ENCODE results near the gene ALDH7A1. TPM values are rescaled to one million over a fixed set of nuclear protein-coding genes. Genes with fewer than 3 reads are reported as not detected.
A peak's percentile ranks its signal among the peaks of the same experiment; 100 is the strongest.

Gene ALDH7A1
- total and polyA plus RNA-seq, 2 experiments from 2014 or later = 65.2 to 121 TPM

- DNase-seq (ENCODE audit: low read depth in 1 of 2, low spot score in 1 of 2) = no peak
- Histone ChIP-seq H3K9me3 (ENCODE audit: low read depth) (no peaks in the 10 kb centered on the region), H3K4me3 (peak overlapping the region; percentile 49), H3K36me3 (peaks cover 7% of the 10 kb centered on the region), H3K27ac (peak overlapping the region; percentile 78), H3K4me1 (ENCODE audit: low read depth) (peaks cover 8% of the 10 kb centered on the region), H3K27me3 (no peaks in the 10 kb centered on the region)
- TF ChIP-seq CTCF (IDR thresholded peaks at IDR 0.05; ENCODE audit: low read depth, low read length) = no peak
These were observed 566 bp upstream of the ALDH7A1 start for GRCh38 chr5:126595486-126596083.

DNA sequence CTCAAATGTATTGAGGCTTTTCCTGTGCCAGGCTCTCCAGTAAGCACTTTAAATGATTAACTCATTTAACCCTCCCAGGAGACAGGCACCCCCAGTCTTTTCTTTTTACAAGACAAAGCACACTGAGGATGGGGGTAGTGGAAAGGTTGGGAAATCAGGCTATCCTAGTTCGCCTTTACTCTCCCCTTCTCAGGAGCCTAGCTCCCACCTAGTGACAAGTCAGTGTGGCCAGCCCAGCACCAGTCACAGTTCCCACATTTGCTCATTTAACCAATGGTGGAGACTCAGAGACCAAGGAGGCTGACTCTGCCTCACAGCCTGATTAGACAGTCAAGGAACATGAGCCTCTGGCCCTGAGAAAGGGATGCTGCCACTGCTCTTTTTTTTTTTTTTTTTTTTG is 3.5 kb downstream of the ALDH7A1 start:
- Histone ChIP-seq H3K9me3 (ENCODE audit: low read depth) (no peaks in the 10 kb centered on the region), H3K27me3 (no peaks in the 10 kb centered on the region), H3K4me3 (no peak overlapping the region), H3K27ac (no peak overlapping the region), H3K4me1 (ENCODE audit: low read depth) (peaks cover 8% of the 10 kb centered on the region), H3K36me3 (peaks cover 12% of the 10 kb centered on the region)
- no peak for DNase-seq (ENCODE audit: low read depth in 1 of 2, low spot score in 1 of 2)
- TF ChIP-seq CTCF (IDR thresholded peaks at IDR 0.05; ENCODE audit: low read depth, low read length) = no peak

DNA sequence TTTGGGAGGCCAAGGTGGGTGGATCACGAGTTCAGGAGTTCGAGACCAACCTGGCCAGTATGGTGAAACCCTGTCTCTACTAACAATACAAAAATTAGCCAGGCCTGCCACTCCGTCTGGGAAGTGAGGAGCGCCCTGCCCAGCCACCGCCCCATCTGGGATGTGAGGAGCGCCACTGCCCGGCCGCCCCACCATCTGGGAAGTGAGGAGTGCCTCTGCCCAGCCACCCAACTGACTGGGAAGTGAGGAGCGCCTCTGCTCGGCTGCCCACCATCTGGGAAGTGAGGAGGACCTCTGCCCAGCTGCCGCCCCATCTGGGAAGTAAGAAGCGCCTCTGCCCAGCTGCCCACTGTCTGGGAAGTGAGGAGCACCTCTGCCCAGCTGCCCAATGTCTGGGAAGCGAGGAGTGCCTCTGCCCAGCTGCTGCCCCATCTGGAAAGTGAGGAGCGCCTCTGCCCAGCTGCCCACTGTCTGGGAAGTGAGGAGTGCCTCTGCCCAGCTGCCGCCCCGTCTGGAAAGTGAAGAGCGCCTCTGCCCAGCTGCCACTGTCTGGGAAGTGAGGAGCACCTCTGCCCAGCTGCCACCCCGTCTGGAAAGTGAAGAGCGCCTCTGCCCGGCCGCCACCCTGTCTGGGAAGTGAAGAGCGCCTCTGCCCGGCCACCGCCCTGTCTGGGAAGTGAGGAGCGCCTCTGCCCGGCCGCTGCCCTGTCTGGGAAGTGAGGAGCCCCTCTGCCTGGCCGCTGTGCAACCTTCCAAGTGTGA is 5.3 kb downstream of the ALDH7A1 start:
- Histone ChIP-seq H3K9me3 (ENCODE audit: low read depth) (no peaks in the 10 kb centered on the region), H3K27me3 (no peaks in the 10 kb centered on the region), H3K4me1 (ENCODE audit: low read depth) (peaks cover 8% of the 10 kb centered on the region), H3K36me3 (peaks cover 20% of the 10 kb centered on the region), H3K27ac (no peak overlapping the region), H3K4me3 (no peak overlapping the region)
- TF ChIP-seq CTCF (IDR thresholded peaks at IDR 0.05; ENCODE audit: low read depth, low read length) = no peak
- no peak for DNase-seq (ENCODE audit: low read depth in 1 of 2, low spot score in 1 of 2)

DNA sequence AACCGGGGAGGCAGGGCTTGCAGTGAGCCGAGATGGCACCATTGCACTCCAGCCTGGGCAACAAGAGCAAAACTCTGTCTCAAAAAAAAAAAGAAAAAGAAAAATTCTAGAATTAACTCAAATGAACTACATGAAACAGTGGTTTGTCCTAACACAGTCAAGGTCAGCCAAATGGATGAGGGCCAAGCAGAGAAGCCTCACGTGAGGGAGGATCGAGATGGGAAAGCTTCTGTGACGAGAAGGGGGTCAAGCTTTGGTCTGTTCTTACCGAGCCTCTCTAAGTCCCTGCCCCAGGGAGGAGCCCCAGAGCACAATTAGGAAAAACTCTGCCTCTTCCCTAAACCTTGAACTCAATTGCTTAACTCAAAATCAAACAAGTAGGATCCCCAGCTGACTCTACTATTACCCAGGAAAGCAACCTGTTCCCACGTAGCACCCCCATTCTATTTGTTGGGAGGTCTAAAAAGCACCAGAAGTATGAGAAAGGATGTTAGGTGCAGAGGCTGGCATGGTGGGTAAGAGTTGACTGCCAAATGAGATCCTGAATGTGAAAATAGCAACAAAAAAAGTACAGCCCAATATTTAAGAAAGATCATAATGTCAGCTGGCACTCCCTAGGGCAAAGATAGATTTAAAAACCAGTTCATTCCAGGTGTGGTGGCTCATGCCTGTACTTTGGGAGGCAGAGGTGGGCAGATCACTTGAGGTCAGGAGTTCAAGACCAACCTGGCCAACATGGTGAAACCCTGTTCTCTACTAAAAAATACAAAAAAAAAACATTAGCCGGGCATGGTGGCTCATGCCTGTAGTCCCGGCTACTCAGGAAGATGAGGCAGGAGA is 7.2 kb downstream of the ALDH7A1 start:
- Histone ChIP-seq H3K4me3 (no peak overlapping the region), H3K9me3 (ENCODE audit: low read depth) (no peaks in the 10 kb centered on the region), H3K36me3 (peaks cover 30% of the 10 kb centered on the region), H3K27ac (no peak overlapping the region), H3K27me3 (no peaks in the 10 kb centered on the region), H3K4me1 (ENCODE audit: low read depth) (no peaks in the 10 kb centered on the region)
- no peak for TF ChIP-seq CTCF (IDR thresholded peaks at IDR 0.05; ENCODE audit: low read depth, low read length)
- no peak for DNase-seq (ENCODE audit: low read depth in 1 of 2, low spot score in 1 of 2)

GRCh38 chr5:126583761-126584160 is 11.3 kb downstream of the ALDH7A1 start:
- no peak for DNase-seq (ENCODE audit: low read depth in 1 of 2, low spot score in 1 of 2)
- no peak overlapping the region for H3K27ac ChIP-seq
- TF ChIP-seq CTCF (IDR thresholded peaks at IDR 0.05; ENCODE audit: low read depth, low read length) = no peak
- H3K36me3 ChIP-seq = peaks cover 49% of the 10 kb centered on the region
- H3K9me3 ChIP-seq (ENCODE audit: low read depth) = no peaks in the 10 kb centered on the region
- H3K4me1 ChIP-seq (ENCODE audit: low read depth) = no peaks in the 10 kb centered on the region
- H3K27me3 ChIP-seq = no peaks in the 10 kb centered on the region
- H3K4me3 ChIP-seq = no peak overlapping the region
